D721Med (cell line): ENCODE results near the gene MED26.

Experiments
- DNase-seq: peaks from one replicate; pipeline ENCODE4 v3.0.0; 2011; ENCODE audit warnings: low spot score; ENCODE audit not compliant: insufficient read length
- FAIRE-seq: peaks from 2 replicates; lab custom pipeline; 2011; peaks lifted over from hg19 to GRCh38; lab: Jason Lieb, UNC
- CTCF ChIP-seq: IDR thresholded peaks from 2 replicates; pipeline ENCODE4 v1.5.1; 2012; ENCODE audit warnings: mild to moderate bottlenecking, control low read depth; ENCODE audit not compliant: insufficient read depth; ENCODE audit errors: missing control alignments

Gene MED26

GRCh38 chr19:16605115-16605514, 22.9 kb downstream of the MED26 start:
- DNase-seq (no peak), FAIRE-seq (no peak)
- TF ChIP-seq CTCF: no peak

GRCh38 chr19:16604615-16605014, 23.4 kb downstream of the MED26 start:
- no peak for DNase-seq
- no peak for TF ChIP-seq CTCF
- FAIRE-seq: no peak

GRCh38 chr19:16603090-16603489, 24.9 kb downstream of the MED26 start:
- FAIRE-seq: no peak

GRCh38 chr19:16601378-16602052, 26.5 kb downstream of the MED26 start:
- no peak for TF ChIP-seq CTCF
- no peak for FAIRE-seq
- no peak for DNase-seq

More at GRCh38 chr19:16603090-16603489, 24.9 kb downstream of the MED26 start:
- no peak for DNase-seq
- no peak for TF ChIP-seq CTCF

- TF ChIP-seq CTCF: no peak
- no peak for FAIRE-seq
- no peak for DNase-seq
These were observed 27.2 kb downstream of the MED26 start for GRCh38 chr19:16600824-16601223.

GRCh38 chr19:16599655-16600346, 28.2 kb downstream of the MED26 start:
- FAIRE-seq: no peak
- no peak for TF ChIP-seq CTCF
- DNase-seq: no peak

GRCh38 chr19:16598848-16599247, 29.2 kb downstream of the MED26 start:
- DNase-seq (no peak), FAIRE-seq (no peak)
- no peak for TF ChIP-seq CTCF
